Natural killer cell (primary cell): Measurements from ENCODE around the gene PROCR. TPM values are rescaled to one million over a fixed set of nuclear protein-coding genes. Genes with fewer than 3 reads are reported as not detected.

ENCODE experiments used
- ATAC-seq, 3 donors: fragments of 150-1000 bp in 2 of 3; fragments of 200-7000 bp in 1 of 3; cut with Tn5 transposase; 1 replicate in 1 of 3; 2 replicates in 2 of 3; pipeline ENCODE4 v1.10.0; 2021; ENCODE audit warnings: mild to moderate bottlenecking in 2 of 3, moderate library complexity in 2 of 3
- DNase-seq, 2 donors: peaks; one replicate each; pipeline versions ENCODE4 v3.0.0 to v3.0.0-alpha.2; 2013 to 2021; ENCODE audit warnings: mixed read lengths in 1 of 2
- H3K27ac ChIP-seq: one replicate; pipeline ENCODE4 v1.5.1; 2013; ENCODE audit warnings: mild to moderate bottlenecking, low read length
- H3K27me3 ChIP-seq: one replicate; pipeline ENCODE4 v1.6.1; 2013; ENCODE audit warnings: low read length; ENCODE audit not compliant: control insufficient read depth, insufficient read depth
- H3K36me3 ChIP-seq: one replicate; pipeline ENCODE4 v1.6.1; 2013; ENCODE audit warnings: low read length; ENCODE audit not compliant: control insufficient read depth, insufficient read depth
- H3K4me1 ChIP-seq: one replicate; pipeline ENCODE4 v1.6.1; 2013; ENCODE audit warnings: low read length; ENCODE audit not compliant: control insufficient read depth, insufficient read depth
- H3K4me3 ChIP-seq: one replicate; pipeline ENCODE4 v1.5.1; 2013; ENCODE audit warnings: low read length
- H3K9me3 ChIP-seq: one replicate; pipeline ENCODE4 v1.6.1; 2013; ENCODE audit warnings: low read length; ENCODE audit not compliant: control insufficient read depth, insufficient read depth
- H3K27ac Mint-ChIP-seq, 2 donors: one replicate each; pipeline ENCODE4 v1.8.0; 2022; ENCODE audit warnings: mild to moderate bottlenecking in 2 of 2, mixed read lengths in 2 of 2, moderate library complexity in 1 of 2
- H3K27me3 Mint-ChIP-seq, 2 donors: one replicate each; pipeline ENCODE4 v1.8.0; 2022; ENCODE audit warnings: low read depth in 2 of 2, mixed read lengths in 2 of 2
- H3K36me3 Mint-ChIP-seq: one replicate; pipeline ENCODE4 v1.8.0; 2022; ENCODE audit warnings: mixed read lengths
- H3K4me1 Mint-ChIP-seq, 2 donors: one replicate each; pipeline ENCODE4 v1.8.0; 2022; ENCODE audit warnings: mixed read lengths in 2 of 2
- H3K4me3 Mint-ChIP-seq: one replicate; pipeline ENCODE4 v1.8.0; 2022; ENCODE audit warnings: mild to moderate bottlenecking, moderate library complexity, mixed read lengths
- H3K9me3 Mint-ChIP-seq, 2 donors: one replicate each; pipeline ENCODE4 v1.8.0; 2022; ENCODE audit warnings: mixed read lengths in 2 of 2
- CTCF ChIP-seq: fragments of 200-600 bp; IDR thresholded peaks from one replicate; pipeline ENCODE4 v1.8.0; 2022; ENCODE audit warnings: antibody characterized with exemption
- WGBS: methylation state at CpG from one replicate; pipeline ENCODE4 v1.1.7; 2013; ENCODE audit warnings: missing lambda C conversion rate; ENCODE audit not compliant: insufficient coverage; 5-methylcytosine and 5-hydroxymethylcytosine counted together
- intact Hi-C: fragments of 100-400 bp; cut with micrococcal nuclease; formaldehyde crosslinking; loops from one replicate; pipeline ENCODE4 v1.14.2; 2022
- total RNA-seq, 4 donors: library from RNA; stranded (reverse); fragments of 120-200 nt in 1 of 4; gene quantifications; one replicate each; pipeline versions ENCODE4 v1.2.3 to v1.2.4, GENCODE V29; 2013 to 2022

Gene PROCR
- total RNA-seq, 3 donors from 2014 or later (not counting 1 experiment from before 2014, with no cell fraction given): 6.4 to 9.3 (median 6.4) TPM

GRCh38 chr20:35206802-35207201, 34.9 kb downstream of the PROCR start:
- Histone ChIP-seq H3K4me1 (no peaks in the 10 kb centered on the region), H3K27ac (no peak overlapping the region), H3K9me3 (no peaks in the 10 kb centered on the region), H3K27me3 (no peaks in the 10 kb centered on the region), H3K36me3 (no peaks in the 10 kb centered on the region), H3K4me3 (no peak overlapping the region)
- no peaks in the 10 kb centered on the region for H3K4me1 Mint-ChIP-seq
- H3K9me3 Mint-ChIP-seq: no peaks in the 10 kb centered on the region
- no peaks in the 10 kb centered on the region for H3K27me3 Mint-ChIP-seq
- 100% methylated on average over 1 of the region's 1 CpG for WGBS
- H3K27ac Mint-ChIP-seq: no peak overlapping the region
- ATAC-seq (no peak), DNase-seq (no peak)
- TF ChIP-seq CTCF: no peak
- intact Hi-C loops: no loop called here
- H3K4me3 Mint-ChIP-seq: no peak overlapping the region
- H3K36me3 Mint-ChIP-seq: no peaks in the 10 kb centered on the region

- TF ChIP-seq CTCF: peak; percentile 96
- Histone ChIP-seq H3K27ac (no peak overlapping the region), H3K36me3 (no peaks in the 10 kb centered on the region), H3K9me3 (no peaks in the 10 kb centered on the region), H3K4me3 (no peak overlapping the region), H3K27me3 (no peaks in the 10 kb centered on the region), H3K4me1 (no peaks in the 10 kb centered on the region)
- Mint-ChIP-seq H3K27ac (no peak overlapping the region), H3K4me3 (no peak overlapping the region), H3K4me1 (no peaks in the 10 kb centered on the region), H3K27me3 (no peaks in the 10 kb centered on the region), H3K9me3 (no peaks in the 10 kb centered on the region), H3K36me3 (no peaks in the 10 kb centered on the region)
- intact Hi-C loops: loop anchor here (1.0 kb wide), 4 partner anchors 61 to 374 kb away; no protein-coding TSS in a partner anchor
- WGBS: 53% methylated on average over 8 of the region's 8 CpGs
- ATAC-seq (peak; percentile 92 to 96 (median 96)), DNase-seq (peak; percentile 70 to 87)
Measured at GRCh38 chr20:35207950-35208611, 36.2 kb downstream of the PROCR start.

GRCh38 chr20:35215066-35215956, 43.4 kb downstream of the PROCR start:
- intact Hi-C loops: no loop called here
- ATAC-seq (no peak), DNase-seq (no peak)
- H3K27me3 ChIP-seq: no peaks in the 10 kb centered on the region
- TF ChIP-seq CTCF: no peak
- WGBS: 90% methylated on average over 9 of the region's 12 CpGs
- Mint-ChIP-seq H3K27ac (no peak overlapping the region), H3K4me3 (no peak overlapping the region), H3K36me3 (no peaks in the 10 kb centered on the region), H3K9me3 (no peaks in the 10 kb centered on the region), H3K4me1 (no peaks in the 10 kb centered on the region), H3K27me3 (no peaks in the 10 kb centered on the region)
- no peaks in the 10 kb centered on the region for H3K36me3 ChIP-seq
- no peaks in the 10 kb centered on the region for H3K4me1 ChIP-seq
- H3K9me3 ChIP-seq: no peaks in the 10 kb centered on the region
- no peak overlapping the region for H3K4me3 ChIP-seq
- H3K27ac ChIP-seq: no peak overlapping the region
